Measurements from ENCODE around the gene NAMPT. TPM values are rescaled to one million over a fixed set of nuclear protein-coding genes. Genes with fewer than 3 reads are reported as not detected.

The NAMPT gene
- total and polyA plus RNA-seq, 2 experiments from 2014 or later = 25.0 to 32.7 TPM

DNA sequence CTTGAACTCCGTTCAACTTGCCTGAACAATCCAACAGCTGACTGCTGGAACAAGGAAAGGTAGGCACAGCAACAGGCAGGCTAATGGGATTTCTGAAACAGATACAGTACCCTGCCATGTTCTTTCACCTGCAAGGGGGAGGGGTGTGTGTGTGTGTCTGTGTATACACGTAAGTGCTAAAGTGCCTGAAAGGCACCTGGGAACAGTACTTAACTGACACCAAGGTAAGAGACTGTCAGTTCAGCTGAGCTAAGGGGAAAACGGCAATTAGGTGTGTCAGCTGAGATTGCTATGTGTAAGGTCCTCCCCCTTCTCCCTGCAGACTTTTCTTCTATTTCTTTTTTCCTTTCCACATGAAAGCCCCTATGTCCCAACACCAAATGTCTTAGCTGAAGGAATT lies 27.0 kb downstream of the NAMPT start:
- Histone ChIP-seq H3F3A (ENCODE audit: insufficient read depth) (no peaks in the 10 kb centered on the region; the same call in 1 of the 2 replicates), H3K36me3 (ENCODE audit: low read depth) (peaks cover 43% of the 10 kb centered on the region), H3K9ac (no peak overlapping the region), H3K79me2 (ENCODE audit: insufficient read depth) (no peaks in the 10 kb centered on the region), H3K27ac (no peak overlapping the region), H3K9me2 (ENCODE audit: insufficient read depth) (no peaks in the 10 kb centered on the region), H3K4me1 (ENCODE audit: insufficient read depth) (no peaks in the 10 kb centered on the region), H3K27me3 (replicated peaks; ENCODE audit: insufficient read depth) (no peaks in the 10 kb centered on the region), H3K4me2 (ENCODE audit: unreplicated experiment) (no peak overlapping the region), H4K20me1 (ENCODE audit: insufficient read depth) (no peaks in the 10 kb centered on the region), H3K9me3 (ENCODE audit: low read depth) (no peaks in the 10 kb centered on the region), H2AFZ (no peak overlapping the region), H3K4me3 (no peak overlapping the region)
- TF ChIP-seq EZH2 (IDR thresholded peaks at IDR 0.05; ENCODE audit: insufficient read depth, poor library complexity, severe bottlenecking) = no peak
- 85 to 89% methylated on average over 3 of the region's 3 CpGs for WGBS, 2 experiments (ENCODE audit: low coverage in 1 of 2, low lambda C conversion rate in 2 of 2, missing lambda C conversion rate in 2 of 2)
- in situ Hi-C loops (cut with MboI) = no loop called here
- DNase-seq = no peak

DNA sequence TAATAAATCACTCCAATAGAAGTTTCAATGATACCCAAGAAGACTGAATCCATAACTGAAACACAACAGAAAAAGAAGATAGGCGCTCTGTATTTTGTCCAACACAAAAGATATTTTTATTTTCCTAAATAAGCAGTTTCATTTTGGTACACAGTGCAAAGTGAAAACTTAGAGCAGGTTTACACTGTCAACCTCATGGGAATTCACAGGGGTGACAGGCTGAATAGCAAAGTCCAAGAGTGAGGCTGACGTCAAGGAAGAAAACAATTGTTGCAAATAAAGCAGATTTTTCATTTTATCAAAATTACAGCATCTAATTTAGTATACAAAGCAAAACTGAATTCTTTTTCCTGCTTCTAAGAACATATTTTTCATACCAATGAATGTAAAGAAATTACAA lies 28.6 kb downstream of the NAMPT start:
- Histone ChIP-seq H3K27ac (no peak overlapping the region), H3K4me3 (no peak overlapping the region), H4K20me1 (ENCODE audit: insufficient read depth) (no peaks in the 10 kb centered on the region), H3K79me2 (ENCODE audit: insufficient read depth) (no peaks in the 10 kb centered on the region), H3K4me2 (ENCODE audit: unreplicated experiment) (no peak overlapping the region), H3F3A (ENCODE audit: insufficient read depth) (no peaks in the 10 kb centered on the region; the same call in 1 of the 2 replicates), H3K9ac (no peak overlapping the region), H3K36me3 (ENCODE audit: low read depth) (peaks cover 57% of the 10 kb centered on the region), H3K4me1 (ENCODE audit: insufficient read depth) (no peaks in the 10 kb centered on the region), H3K27me3 (replicated peaks; ENCODE audit: insufficient read depth) (no peaks in the 10 kb centered on the region), H3K9me3 (ENCODE audit: low read depth) (no peaks in the 10 kb centered on the region), H2AFZ (no peak overlapping the region), H3K9me2 (ENCODE audit: insufficient read depth) (no peaks in the 10 kb centered on the region)
- in situ Hi-C loops (cut with MboI) = no loop called here
- TF ChIP-seq EZH2phosphoT487 (IDR thresholded peaks at IDR 0.05; ENCODE audit: insufficient read depth, low read depth) = no peak
- TF ChIP-seq EZH2 (IDR thresholded peaks at IDR 0.05; ENCODE audit: insufficient read depth, poor library complexity, severe bottlenecking) = no peak
- WGBS, 2 experiments (ENCODE audit: low coverage in 1 of 2, low lambda C conversion rate in 2 of 2, missing lambda C conversion rate in 2 of 2) = 98 to 100% methylated on average over 2 of the region's 2 CpGs
- DNase-seq = no peak

DNA sequence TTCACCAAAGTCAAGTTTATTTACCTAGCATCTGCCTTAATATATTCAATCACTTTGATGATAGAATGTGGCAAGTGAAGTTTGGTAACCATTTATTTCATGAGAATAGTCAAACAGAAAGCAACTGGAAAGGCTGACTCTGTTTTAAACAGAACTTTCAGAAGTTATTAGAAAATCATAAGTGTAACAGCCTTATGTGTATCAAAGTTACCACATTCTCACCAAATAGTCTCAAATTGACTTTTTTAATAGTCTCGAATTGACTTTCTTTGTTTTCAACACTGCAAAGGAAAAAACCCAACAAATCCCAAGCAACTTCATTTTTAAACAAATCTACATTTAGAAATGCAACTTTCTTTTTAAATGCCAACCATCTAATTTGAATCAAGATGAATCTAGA lies 29.5 kb downstream of the NAMPT start:
- Histone ChIP-seq H3K27me3 (replicated peaks; ENCODE audit: insufficient read depth) (no peaks in the 10 kb centered on the region), H3K4me2 (ENCODE audit: unreplicated experiment) (no peak overlapping the region), H3K4me3 (no peak overlapping the region), H3K9me2 (ENCODE audit: insufficient read depth) (no peaks in the 10 kb centered on the region), H4K20me1 (ENCODE audit: insufficient read depth) (no peaks in the 10 kb centered on the region), H3K79me2 (ENCODE audit: insufficient read depth) (no peaks in the 10 kb centered on the region), H2AFZ (no peak overlapping the region), H3K9me3 (ENCODE audit: low read depth) (no peaks in the 10 kb centered on the region), H3K36me3 (ENCODE audit: low read depth) (peaks cover 54% of the 10 kb centered on the region), H3K9ac (no peak overlapping the region), H3K4me1 (ENCODE audit: insufficient read depth) (no peaks in the 10 kb centered on the region), H3F3A (ENCODE audit: insufficient read depth) (no peaks in the 10 kb centered on the region), H3K27ac (no peak overlapping the region)
- no peak for DNase-seq
- in situ Hi-C loops (cut with MboI) = no loop called here
- TF ChIP-seq EZH2 (IDR thresholded peaks at IDR 0.05; ENCODE audit: insufficient read depth, poor library complexity, severe bottlenecking) (no peak), EZH2phosphoT487 (IDR thresholded peaks at IDR 0.05; ENCODE audit: insufficient read depth, low read depth) (no peak)
- WGBS, 2 experiments (ENCODE audit: low coverage in 1 of 2, low lambda C conversion rate in 2 of 2, missing lambda C conversion rate in 2 of 2) = 95 to 98% methylated on average over 1 of the region's 1 CpG

DNA sequence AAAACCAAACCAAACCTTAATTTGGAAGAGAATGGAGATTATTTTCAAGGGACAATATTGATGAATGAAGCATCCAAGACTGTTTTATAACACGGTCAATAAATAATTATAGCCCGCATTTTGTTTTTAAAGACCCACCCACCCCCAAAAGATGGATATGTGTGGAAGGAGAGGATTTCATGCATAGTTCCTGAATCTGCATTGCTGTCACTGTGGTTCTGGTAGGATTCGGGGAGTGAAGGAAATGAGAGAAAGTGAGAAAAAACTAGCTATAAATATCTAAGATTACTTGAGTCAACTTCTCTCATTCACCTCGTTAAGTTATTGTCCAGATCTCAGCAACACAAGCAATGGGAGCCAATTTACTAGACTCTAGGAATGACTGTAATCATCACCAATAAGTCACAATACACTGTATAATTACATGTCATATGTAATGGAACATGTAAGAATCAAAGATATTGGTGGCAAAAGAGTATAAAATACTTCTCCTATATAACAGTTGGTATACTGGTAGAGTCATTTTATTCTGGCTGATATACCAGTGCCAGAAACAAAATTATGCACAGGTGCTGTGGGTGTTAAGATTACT lies 30.2 kb downstream of the NAMPT start:
- no peaks in the 10 kb centered on the region for H4K20me1 ChIP-seq (ENCODE audit: insufficient read depth)
- H2AFZ ChIP-seq = no peak overlapping the region
- no peak overlapping the region for H3K4me2 ChIP-seq (ENCODE audit: unreplicated experiment)
- H3K4me1 ChIP-seq (ENCODE audit: insufficient read depth) = no peaks in the 10 kb centered on the region
- H3F3A ChIP-seq (ENCODE audit: insufficient read depth) = no peaks in the 10 kb centered on the region
- H3K4me3 ChIP-seq = no peak overlapping the region
- H3K9me3 ChIP-seq (ENCODE audit: low read depth) = no peaks in the 10 kb centered on the region
- TF ChIP-seq EZH2phosphoT487 (IDR thresholded peaks at IDR 0.05; ENCODE audit: insufficient read depth, low read depth) (no peak), EZH2 (IDR thresholded peaks at IDR 0.05; ENCODE audit: insufficient read depth, poor library complexity, severe bottlenecking) (no peak)
- H3K9ac ChIP-seq = no peak overlapping the region
- in situ Hi-C loops (cut with MboI) = no loop called here
- no peak for DNase-seq
- H3K27ac ChIP-seq = no peak overlapping the region
- WGBS, 2 experiments (ENCODE audit: low coverage in 1 of 2, low lambda C conversion rate in 2 of 2, missing lambda C conversion rate in 2 of 2) = 96 to 97% methylated on average over 4 of the region's 4 CpGs
- no peaks in the 10 kb centered on the region for H3K79me2 ChIP-seq (ENCODE audit: insufficient read depth)
- H3K9me2 ChIP-seq (ENCODE audit: insufficient read depth) = no peaks in the 10 kb centered on the region
- peaks cover 55% of the 10 kb centered on the region for H3K36me3 ChIP-seq (ENCODE audit: low read depth)
- H3K27me3 ChIP-seq (replicated peaks; ENCODE audit: insufficient read depth) = no peaks in the 10 kb centered on the region

DNA sequence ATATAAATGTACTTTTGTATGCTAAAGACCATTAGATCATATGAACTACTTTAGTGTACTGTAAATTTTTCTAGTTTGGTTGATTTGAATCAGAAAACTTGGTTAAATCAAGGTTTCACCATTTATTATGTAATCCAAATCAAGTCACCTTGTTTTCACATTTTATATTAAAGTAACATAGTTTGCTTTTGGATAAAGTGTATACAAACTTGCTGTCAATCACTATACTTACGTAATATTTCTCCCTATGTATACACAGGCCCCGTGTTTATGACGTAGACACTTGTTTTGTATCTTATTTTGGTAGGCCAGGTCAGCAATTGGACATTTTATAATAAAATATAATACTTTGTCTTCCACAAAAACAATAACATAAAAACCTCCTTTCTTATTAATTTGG lies 32.2 kb downstream of the NAMPT start:
- Histone ChIP-seq H3K9me2 (ENCODE audit: insufficient read depth) (no peaks in the 10 kb centered on the region), H3K9me3 (ENCODE audit: low read depth) (no peaks in the 10 kb centered on the region), H3K9ac (no peak overlapping the region), H4K20me1 (ENCODE audit: insufficient read depth) (no peaks in the 10 kb centered on the region), H3K27me3 (replicated peaks; ENCODE audit: insufficient read depth) (no peaks in the 10 kb centered on the region), H3K4me1 (ENCODE audit: insufficient read depth) (no peaks in the 10 kb centered on the region), H2AFZ (no peak overlapping the region), H3F3A (ENCODE audit: insufficient read depth) (no peaks in the 10 kb centered on the region), H3K36me3 (ENCODE audit: low read depth) (peaks cover 50% of the 10 kb centered on the region), H3K27ac (no peak overlapping the region), H3K79me2 (ENCODE audit: insufficient read depth) (no peaks in the 10 kb centered on the region), H3K4me2 (ENCODE audit: unreplicated experiment) (no peak overlapping the region), H3K4me3 (no peak overlapping the region)
- TF ChIP-seq EZH2 (IDR thresholded peaks at IDR 0.05; ENCODE audit: insufficient read depth, poor library complexity, severe bottlenecking) = no peak
- no peak for TF ChIP-seq EZH2phosphoT487 (IDR thresholded peaks at IDR 0.05; ENCODE audit: insufficient read depth, low read depth)
- WGBS, 2 experiments (ENCODE audit: low coverage in 1 of 2, low lambda C conversion rate in 2 of 2, missing lambda C conversion rate in 2 of 2) = 99 to 100% methylated on average over 3 of the region's 3 CpGs
- DNase-seq = no peak
- in situ Hi-C loops (cut with MboI) = no loop called here

Measured in GM23248 (cell line).